Measurements from ENCODE around the gene PRKCZ.

GRCh38 chr1:2107586-2108212, 57.5 kb downstream of the PRKCZ start:
- TF ChIP-seq CTCF (IDR thresholded peaks at IDR 0.05) = no peak
- TF ChIP-seq POLR2A (IDR thresholded peaks at IDR 0.05) = no peak
- no peak for TF ChIP-seq EP300 (IDR thresholded peaks at IDR 0.05)
